ENCODE data around the gene SERTAD2.

Gene SERTAD2

GRCh38 chr2:64675860-64676259 lies 22.1 kb upstream of the SERTAD2 start:
- DNase-seq (ENCODE audit: low spot score) = no peak

- DNase-seq (ENCODE audit: low spot score) = no peak
These were observed 19.0 kb upstream of the SERTAD2 start for GRCh38 chr2:64672708-64673107.

- no peak for DNase-seq (ENCODE audit: low spot score)
These were observed 16.3 kb upstream of the SERTAD2 start for GRCh38 chr2:64670047-64670446.

GRCh38 chr2:64669288-64669687 lies 15.6 kb upstream of the SERTAD2 start:
- DNase-seq (ENCODE audit: low spot score) = no peak

GRCh38 chr2:64668542-64668941 lies 14.8 kb upstream of the SERTAD2 start:
- no peak for DNase-seq (ENCODE audit: low spot score)

GRCh38 chr2:64667535-64667934 lies 13.8 kb upstream of the SERTAD2 start:
- no peak for DNase-seq (ENCODE audit: low spot score)

GRCh38 chr2:64666810-64667438 lies 13.2 kb upstream of the SERTAD2 start:
- no peak for DNase-seq (ENCODE audit: low spot score)

GRCh38 chr2:64665709-64666108 lies 12.0 kb upstream of the SERTAD2 start:
- no peak for DNase-seq (ENCODE audit: low spot score)

GRCh38 chr2:64663402-64663801 lies 9.7 kb upstream of the SERTAD2 start:
- DNase-seq (ENCODE audit: low spot score) = no peak

- DNase-seq (ENCODE audit: low spot score) = peak; percentile 52
These were observed 8.0 kb upstream of the SERTAD2 start for GRCh38 chr2:64661741-64662169.

GRCh38 chr2:64659252-64659651 lies 5.5 kb upstream of the SERTAD2 start:
- DNase-seq (ENCODE audit: low spot score) = no peak

GRCh38 chr2:64658269-64658668 lies 4.6 kb upstream of the SERTAD2 start:
- DNase-seq (ENCODE audit: low spot score) = no peak

GRCh38 chr2:64657411-64657810 lies 3.7 kb upstream of the SERTAD2 start:
- no peak for DNase-seq (ENCODE audit: low spot score)

GRCh38 chr2:64656379-64656778 lies 2.7 kb upstream of the SERTAD2 start:
- DNase-seq (ENCODE audit: low spot score) = no peak

- no peak for DNase-seq (ENCODE audit: low spot score)
These were observed 2.2 kb upstream of the SERTAD2 start for GRCh38 chr2:64655873-64656272.

GRCh38 chr2:64655018-64655664 lies 1.4 kb upstream of the SERTAD2 start:
- DNase-seq (ENCODE audit: low spot score) = no peak

- peak; percentile 80 for DNase-seq (ENCODE audit: low spot score)
These were observed 524 bp upstream of the SERTAD2 start for GRCh38 chr2:64654063-64654811.

- DNase-seq (ENCODE audit: low spot score) = peak; percentile 75
These were observed 1.2 kb downstream of the SERTAD2 start for GRCh38 chr2:64652231-64653108.

- DNase-seq (ENCODE audit: low spot score) = peak; percentile 43
These were observed 2.1 kb downstream of the SERTAD2 start for GRCh38 chr2:64651590-64651989.

- DNase-seq (ENCODE audit: low spot score) = peak; percentile 37
These were observed 2.9 kb downstream of the SERTAD2 start for GRCh38 chr2:64650722-64651338.

GRCh38 chr2:64650296-64650695 lies 3.4 kb downstream of the SERTAD2 start:
- DNase-seq (ENCODE audit: low spot score) = peak; percentile 24

GRCh38 chr2:64649626-64650025 lies 4.1 kb downstream of the SERTAD2 start:
- DNase-seq (ENCODE audit: low spot score) = no peak

Measured in hematopoietic multipotent progenitor cell treated with erythropoietin and hydrocortisone succinate and interleukin-3 and kit ligand, for 17 days (in vitro differentiated cells).